HCT116 (cell line): Measurements from ENCODE around the gene TBC1D16. TPM values are rescaled to one million over a fixed set of nuclear protein-coding genes. Genes with fewer than 3 reads are reported as not detected.

Experiments
- ATAC-seq: fragments of 200-7000 bp; cut with Tn5 transposase; 2 replicates; pipeline ENCODE4 v1.9.1; 2020; ENCODE audit warnings: mild to moderate bottlenecking, moderate library complexity
- BruUV-seq: library from RNA; stranded (reverse); fragments of 400-500 nt; replicated peaks from 2 replicates; lab custom pipeline; 2021; lab: Mats Ljungman, UMichigan
- CTCF ChIA-PET: fragments of 300-600 bp; sonication (Branson Sonifier 250); formaldehyde crosslinking; loops from one replicate; lab custom pipeline; 2021; ENCODE audit warnings: antibody characterized with exemption; lab: Charles Lee
- POLR2A ChIA-PET: fragments of 300-600, 350-600 bp; sonication (Branson Sonifier 250); formaldehyde crosslinking; loops from one replicate; lab custom pipeline; 2021; ENCODE audit warnings: antibody characterized with exemption; lab: Charles Lee
- RAD21 ChIA-PET, 2 experiments: fragments of 300-600 bp; sonication (Branson Sonifier 250); formaldehyde crosslinking; loops; one replicate each; lab custom pipeline; 2023; ENCODE audit warnings: low total read pairs in 2 of 2; ENCODE audit not compliant: uncharacterized antibody in 2 of 2, unreplicated experiment in 2 of 2, low non-redundant PET in 1 of 2; lab: Charles Lee
- DNase-seq: peaks from one replicate; pipeline ENCODE4 v3.0.0-alpha.2; 2010; ENCODE audit warnings: low read depth, low spot score
- H2AFZ ChIP-seq: fragments of 200-600 bp; shearing (Covaris generic), sonication (generic); 2 replicates; pipeline ENCODE4 v1.6.1; 2017; ENCODE audit warnings: low read depth, mixed run types, mixed read lengths, antibody characterized with exemption, low read length; ENCODE audit not compliant: poor library complexity, severe bottlenecking
- H3K27ac ChIP-seq: 2 replicates; pipeline ENCODE4 v1.5.1; 2012; ENCODE audit warnings: low read depth, low read length
- H3K27me3 ChIP-seq: fragments of 200-600 bp; sonication (generic); 2 replicates; pipeline ENCODE4 v1.6.1; 2016; ENCODE audit warnings: mixed run types, low read length, mixed read lengths; ENCODE audit not compliant: insufficient read depth
- H3K36me3 ChIP-seq, 2 experiments: fragments of 200-500 bp in 1 of 2; fragments of 200-600 bp in 1 of 2; sonication (Bioruptor generic) in 1 of 2; sonication (generic) in 1 of 2; 2 replicates each; pipeline versions ENCODE4 v1.5.1 to v1.6.1; 2014 to 2016; ENCODE audit warnings: low read length in 2 of 2, inconsistent platforms in 1 of 2, mixed read lengths in 1 of 2, mixed run types in 1 of 2; ENCODE audit not compliant: insufficient read depth in 2 of 2, control insufficient read depth in 1 of 2
- H3K4me1 ChIP-seq, 2 experiments: fragments of 200-600 bp in 1 of 2; sonication (generic) in 1 of 2; 2 replicates each; pipeline versions ENCODE4 v1.5.1 to v1.6.1; 2012 to 2017; ENCODE audit warnings: low read length in 2 of 2, inconsistent platforms in 1 of 2, mild to moderate bottlenecking in 1 of 2, mixed read lengths in 1 of 2, mixed run types in 1 of 2, moderate library complexity in 1 of 2; ENCODE audit not compliant: insufficient read depth in 2 of 2, control insufficient read depth in 1 of 2
- H3K4me2 ChIP-seq: fragments of 200-600 bp; sonication (generic); 2 replicates; pipeline ENCODE4 v1.6.1; 2017; ENCODE audit warnings: mixed run types, low read length, mixed read lengths
- H3K4me3 ChIP-seq, 2 experiments: fragments of 200-600 bp in 1 of 2; sonication (generic) in 1 of 2; replicated peaks in 1 of 2; 2 replicates each; pipeline ENCODE4 v1.5.1; 2011 to 2016; ENCODE audit warnings: low read length in 2 of 2, control low read depth in 1 of 2, low read depth in 1 of 2, mild to moderate bottlenecking in 1 of 2, mixed read lengths in 1 of 2, mixed run types in 1 of 2
- H3K79me2 ChIP-seq: fragments of 200-600 bp; sonication (generic); 2 replicates; pipeline ENCODE4 v1.6.1; 2017; ENCODE audit warnings: mild to moderate bottlenecking, mixed run types, low read length, moderate library complexity, mixed read lengths; ENCODE audit not compliant: insufficient read depth
- H3K9ac ChIP-seq: fragments of 200-600 bp; sonication (generic); 2 replicates; pipeline ENCODE4 v1.6.1; 2016; ENCODE audit warnings: low read length, mixed read lengths
- H3K9me2 ChIP-seq: fragments of 200-600 bp; sonication (generic), shearing (Covaris generic); 2 replicates; pipeline ENCODE4 v1.6.1; 2017; ENCODE audit warnings: mixed run types, mild to moderate bottlenecking, moderate library complexity; ENCODE audit not compliant: insufficient read depth
- H3K9me3 ChIP-seq, 2 experiments: fragments of 200-500 bp in 1 of 2; fragments of 200-600 bp in 1 of 2; sonication (Bioruptor generic) in 1 of 2; sonication (generic) in 1 of 2; 2 replicates each; pipeline ENCODE4 v1.6.1; 2014 to 2017; ENCODE audit warnings: low read length in 2 of 2, mixed read lengths in 2 of 2, inconsistent platforms in 1 of 2, low read depth in 1 of 2, mild to moderate bottlenecking in 1 of 2, mixed run types in 1 of 2, moderate library complexity in 1 of 2; ENCODE audit not compliant: control insufficient read depth in 1 of 2, insufficient read depth in 1 of 2
- H4K20me1 ChIP-seq: fragments of 200-600 bp; sonication (generic), shearing (Covaris generic); 2 replicates; pipeline ENCODE4 v1.6.1; 2017; ENCODE audit warnings: mixed run types, mild to moderate bottlenecking, moderate library complexity; ENCODE audit not compliant: insufficient read depth
- CBX3 ChIP-seq: IDR thresholded peaks from 2 replicates; pipeline ENCODE4 v1.6.1; 2012; ENCODE audit warnings: low read depth
- CEBPB ChIP-seq: IDR thresholded peaks from 2 replicates; pipeline ENCODE4 v1.6.1; 2012; ENCODE audit warnings: low read depth
- EGR1 ChIP-seq: IDR thresholded peaks from 2 replicates; pipeline ENCODE4 v1.6.1; 2012; ENCODE audit warnings: low read depth
- EZH2 ChIP-seq: fragments of 200-600 bp; sonication (generic); IDR thresholded peaks from 2 replicates; pipeline ENCODE4 v1.6.1; 2017; ENCODE audit warnings: antibody characterized with exemption, mixed run types
- EZH2phosphoT487 ChIP-seq: fragments of 200-600 bp; IDR thresholded peaks from 2 replicates; pipeline ENCODE4 v1.6.1; 2018; ENCODE audit warnings: antibody characterized with exemption, borderline replicate concordance
- FOSL1 ChIP-seq: IDR thresholded peaks from 2 replicates; pipeline ENCODE4 v1.6.1; 2012; ENCODE audit warnings: low read depth
- POLR2A ChIP-seq: IDR thresholded peaks from 2 replicates; pipeline ENCODE4 v1.7.0; 2011; ENCODE audit warnings: borderline replicate concordance; ENCODE audit not compliant: insufficient read depth, insufficient read length; ENCODE audit errors: extremely low read depth
- POLR2AphosphoS5 ChIP-seq: IDR thresholded peaks from 2 replicates; pipeline ENCODE4 v1.6.1; 2011; ENCODE audit warnings: mild to moderate bottlenecking, low read depth, low read length, moderate library complexity
- RAD21 ChIP-seq: IDR thresholded peaks from 2 replicates; pipeline ENCODE4 v1.6.1; 2012; ENCODE audit warnings: low read depth, mild to moderate bottlenecking
- SIN3A ChIP-seq: IDR thresholded peaks from 2 replicates; pipeline ENCODE4 v1.6.1; 2012; ENCODE audit warnings: low read depth
- SP1 ChIP-seq: IDR thresholded peaks from 2 replicates; pipeline ENCODE4 v1.6.1; 2012; ENCODE audit warnings: low read depth
- SRF ChIP-seq: IDR thresholded peaks from 2 replicates; pipeline ENCODE4 v1.6.1; 2012; ENCODE audit warnings: low read depth
- YY1 ChIP-seq: IDR thresholded peaks from 2 replicates; pipeline ENCODE4 v1.6.1; 2011; ENCODE audit warnings: low read length, low read depth, moderate library complexity, mild to moderate bottlenecking; ENCODE audit not compliant: insufficient replicate concordance; ENCODE audit errors: extremely low read depth
- ZFX ChIP-seq: fragments of 450-650 bp; IDR thresholded peaks from 2 replicates; pipeline ENCODE4 v1.6.1; 2017
- intact Hi-C: fragments of 100-400 bp; cut with micrococcal nuclease; formaldehyde crosslinking; loops from 2 replicates; pipeline ENCODE4 v1.10.0; 2022
- total RNA-seq: library from RNA; stranded (reverse); gene quantifications from one replicate; pipeline ENCODE4 v1.2.1, GENCODE V29; 2021; ENCODE audit not compliant: unreplicated experiment
- TF ChIP-seq, protein P1 (sequence below): IDR thresholded peaks from 2 replicates; pipeline ENCODE4 v1.6.1; 2012
- TF ChIP-seq, protein P2 (sequence below), 3 experiments: fragments of 200-600 bp in 1 of 3; sonication (generic) in 1 of 3; IDR thresholded peaks in 2 of 3; conservative IDR thresholded peaks in 1 of 3; 2 replicates each; pipeline ENCODE4 v1.5.1; 2012 to 2017; ENCODE audit warnings: low read depth in 2 of 3, low read length in 2 of 3, antibody characterized with exemption in 1 of 3, borderline replicate concordance in 1 of 3, control low read depth in 1 of 3, mild to moderate bottlenecking in 1 of 3, mixed read lengths in 1 of 3, mixed run types in 1 of 3, moderate library complexity in 1 of 3; ENCODE audit not compliant: insufficient read depth in 1 of 3
- TF ChIP-seq, protein P3 (sequence below): IDR thresholded peaks from 2 replicates; pipeline ENCODE4 v1.6.1; 2011; ENCODE audit warnings: mild to moderate bottlenecking, low read length, moderate library complexity; ENCODE audit not compliant: insufficient replicate concordance; ENCODE audit errors: extremely low read depth
- TF ChIP-seq, protein P4 (sequence below): IDR thresholded peaks from 2 replicates; pipeline ENCODE4 v1.6.1; 2012; ENCODE audit warnings: low read depth

The TBC1D16 gene
- total RNA-seq, 1 experiment from 2014 or later, result 31.1 TPM

DNA sequence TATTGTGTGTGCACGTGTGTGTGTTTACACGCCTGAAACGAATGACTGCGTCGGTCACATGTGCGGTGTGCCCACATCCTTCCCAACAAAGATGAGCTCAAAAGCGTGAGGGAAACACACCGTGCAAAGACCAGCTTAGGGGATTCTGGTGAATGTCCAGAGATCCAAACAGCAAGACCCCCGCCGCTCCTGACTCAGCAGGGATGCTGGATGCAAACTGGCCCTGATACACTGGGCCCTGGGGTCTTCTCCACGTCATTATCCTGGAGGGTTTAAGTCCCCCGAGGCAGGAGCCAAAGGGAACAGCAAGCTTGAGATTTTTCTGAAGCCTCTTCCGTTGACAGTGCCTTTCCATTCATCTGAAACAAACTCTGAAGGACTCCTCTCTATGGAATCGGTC lies 59.2 kb downstream of the TBC1D16 start:
- ChIA-PET POLR2A (interaction anchor here (0.8 kb wide), 1 partner anchor 9 kb away, joined by 3 read pairs; no protein-coding TSS in a partner anchor), CTCF (interaction anchor here (1.0 to 1.1 kb wide), 2 partner anchors 10 to 137 kb away, joined by 3 read pairs; partner anchors contain the start of gene CBX4)
- TF ChIP-seq SP1 (no peak), YY1 (no peak), POLR2AphosphoS5 (no peak), SIN3A (no peak), ZFX (no peak), RAD21 (no peak), CBX3 (no peak), EZH2phosphoT487 (no peak), CEBPB (no peak), FOSL1 (no peak), EGR1 (no peak), POLR2A (no peak), EZH2 (no peak), SRF (no peak)
- TF ChIP-seq, protein P1, sequence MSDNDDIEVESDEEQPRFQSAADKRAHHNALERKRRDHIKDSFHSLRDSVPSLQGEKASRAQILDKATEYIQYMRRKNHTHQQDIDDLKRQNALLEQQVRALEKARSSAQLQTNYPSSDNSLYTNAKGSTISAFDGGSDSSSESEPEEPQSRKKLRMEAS, result no peak
- TF ChIP-seq, protein P2, sequence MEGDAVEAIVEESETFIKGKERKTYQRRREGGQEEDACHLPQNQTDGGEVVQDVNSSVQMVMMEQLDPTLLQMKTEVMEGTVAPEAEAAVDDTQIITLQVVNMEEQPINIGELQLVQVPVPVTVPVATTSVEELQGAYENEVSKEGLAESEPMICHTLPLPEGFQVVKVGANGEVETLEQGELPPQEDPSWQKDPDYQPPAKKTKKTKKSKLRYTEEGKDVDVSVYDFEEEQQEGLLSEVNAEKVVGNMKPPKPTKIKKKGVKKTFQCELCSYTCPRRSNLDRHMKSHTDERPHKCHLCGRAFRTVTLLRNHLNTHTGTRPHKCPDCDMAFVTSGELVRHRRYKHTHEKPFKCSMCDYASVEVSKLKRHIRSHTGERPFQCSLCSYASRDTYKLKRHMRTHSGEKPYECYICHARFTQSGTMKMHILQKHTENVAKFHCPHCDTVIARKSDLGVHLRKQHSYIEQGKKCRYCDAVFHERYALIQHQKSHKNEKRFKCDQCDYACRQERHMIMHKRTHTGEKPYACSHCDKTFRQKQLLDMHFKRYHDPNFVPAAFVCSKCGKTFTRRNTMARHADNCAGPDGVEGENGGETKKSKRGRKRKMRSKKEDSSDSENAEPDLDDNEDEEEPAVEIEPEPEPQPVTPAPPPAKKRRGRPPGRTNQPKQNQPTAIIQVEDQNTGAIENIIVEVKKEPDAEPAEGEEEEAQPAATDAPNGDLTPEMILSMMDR (IDR thresholded peaks at IDR 0.05 in 2 of 3, conservative IDR thresholded peaks at IDR 0.05 in 1 of 3; ENCODE audit: borderline replicate concordance in 1 of 3, insufficient read depth in 1 of 3, low read depth in 2 of 3, low read length in 2 of 3), result no peak
- TF ChIP-seq, protein P3, sequence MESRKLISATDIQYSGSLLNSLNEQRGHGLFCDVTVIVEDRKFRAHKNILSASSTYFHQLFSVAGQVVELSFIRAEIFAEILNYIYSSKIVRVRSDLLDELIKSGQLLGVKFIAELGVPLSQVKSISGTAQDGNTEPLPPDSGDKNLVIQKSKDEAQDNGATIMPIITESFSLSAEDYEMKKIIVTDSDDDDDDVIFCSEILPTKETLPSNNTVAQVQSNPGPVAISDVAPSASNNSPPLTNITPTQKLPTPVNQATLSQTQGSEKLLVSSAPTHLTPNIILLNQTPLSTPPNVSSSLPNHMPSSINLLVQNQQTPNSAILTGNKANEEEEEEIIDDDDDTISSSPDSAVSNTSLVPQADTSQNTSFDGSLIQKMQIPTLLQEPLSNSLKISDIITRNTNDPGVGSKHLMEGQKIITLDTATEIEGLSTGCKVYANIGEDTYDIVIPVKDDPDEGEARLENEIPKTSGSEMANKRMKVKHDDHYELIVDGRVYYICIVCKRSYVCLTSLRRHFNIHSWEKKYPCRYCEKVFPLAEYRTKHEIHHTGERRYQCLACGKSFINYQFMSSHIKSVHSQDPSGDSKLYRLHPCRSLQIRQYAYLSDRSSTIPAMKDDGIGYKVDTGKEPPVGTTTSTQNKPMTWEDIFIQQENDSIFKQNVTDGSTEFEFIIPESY, result no peak
- TF ChIP-seq, protein P4, sequence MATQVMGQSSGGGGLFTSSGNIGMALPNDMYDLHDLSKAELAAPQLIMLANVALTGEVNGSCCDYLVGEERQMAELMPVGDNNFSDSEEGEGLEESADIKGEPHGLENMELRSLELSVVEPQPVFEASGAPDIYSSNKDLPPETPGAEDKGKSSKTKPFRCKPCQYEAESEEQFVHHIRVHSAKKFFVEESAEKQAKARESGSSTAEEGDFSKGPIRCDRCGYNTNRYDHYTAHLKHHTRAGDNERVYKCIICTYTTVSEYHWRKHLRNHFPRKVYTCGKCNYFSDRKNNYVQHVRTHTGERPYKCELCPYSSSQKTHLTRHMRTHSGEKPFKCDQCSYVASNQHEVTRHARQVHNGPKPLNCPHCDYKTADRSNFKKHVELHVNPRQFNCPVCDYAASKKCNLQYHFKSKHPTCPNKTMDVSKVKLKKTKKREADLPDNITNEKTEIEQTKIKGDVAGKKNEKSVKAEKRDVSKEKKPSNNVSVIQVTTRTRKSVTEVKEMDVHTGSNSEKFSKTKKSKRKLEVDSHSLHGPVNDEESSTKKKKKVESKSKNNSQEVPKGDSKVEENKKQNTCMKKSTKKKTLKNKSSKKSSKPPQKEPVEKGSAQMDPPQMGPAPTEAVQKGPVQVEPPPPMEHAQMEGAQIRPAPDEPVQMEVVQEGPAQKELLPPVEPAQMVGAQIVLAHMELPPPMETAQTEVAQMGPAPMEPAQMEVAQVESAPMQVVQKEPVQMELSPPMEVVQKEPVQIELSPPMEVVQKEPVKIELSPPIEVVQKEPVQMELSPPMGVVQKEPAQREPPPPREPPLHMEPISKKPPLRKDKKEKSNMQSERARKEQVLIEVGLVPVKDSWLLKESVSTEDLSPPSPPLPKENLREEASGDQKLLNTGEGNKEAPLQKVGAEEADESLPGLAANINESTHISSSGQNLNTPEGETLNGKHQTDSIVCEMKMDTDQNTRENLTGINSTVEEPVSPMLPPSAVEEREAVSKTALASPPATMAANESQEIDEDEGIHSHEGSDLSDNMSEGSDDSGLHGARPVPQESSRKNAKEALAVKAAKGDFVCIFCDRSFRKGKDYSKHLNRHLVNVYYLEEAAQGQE, result no peak

More for the DNA sequence above, 59.2 kb downstream of the TBC1D16 start:
- Histone ChIP-seq H3K9me3 (no peaks in the 10 kb centered on the region), H3K27me3 (no peaks in the 10 kb centered on the region), H3K27ac (no peak overlapping the region), H3K9me2 (no peaks in the 10 kb centered on the region), H2AFZ (no peak overlapping the region), H3K4me1 (no peaks in the 10 kb centered on the region), H3K79me2 (no peaks in the 10 kb centered on the region), H3K9ac (no peak overlapping the region), H3K4me2 (no peak overlapping the region), H4K20me1 (no peaks in the 10 kb centered on the region), H3K36me3 (no peaks in the 10 kb centered on the region), H3K4me3 (no peak overlapping the region)
- BruUV-seq, result no TSS peak
- ATAC-seq (no peak), DNase-seq (no peak)
- RAD21 ChIA-PET, result no interaction called here
- intact Hi-C loops, result no loop called here
